ENCODE measurements around the gene COA7. TPM values are rescaled to one million over a fixed set of nuclear protein-coding genes. Genes with fewer than 3 reads are reported as not detected.

The COA7 gene
- total and polyA plus RNA-seq, 2 of the 4 experiments (the other 2 are of a cell fraction): 9.3 to 20.3 TPM

GRCh38 chr1:52713590-52713989, 15.4 kb upstream of the COA7 start:
- in situ Hi-C loops (cut with MboI; ENCODE audit: low sequenced_read_pairs) (no loop called here), intact Hi-C loops (cut with micrococcal nuclease) (no loop called here), dilution Hi-C loops (cut with HindIII; ENCODE audit: low sequenced_read_pairs, unreplicated experiment) (no loop called here)
- Histone ChIP-seq H2BK20ac (ENCODE audit: low read depth, low read length) (no peak overlapping the region), H3K14ac (replicated peaks; ENCODE audit: low read depth, low read length) (no peak overlapping the region), H3K23ac (ENCODE audit: low read depth, low read length) (no peak overlapping the region), H3K18ac (ENCODE audit: low read depth, low read length) (no peak overlapping the region), H3K9me3 (ENCODE audit: control insufficient read depth, insufficient read depth, low read length) (no peaks in the 10 kb centered on the region), H4K8ac (ENCODE audit: low read depth in 2 of 2, low read length in 2 of 2) (no peak overlapping the region), H3K27ac (ENCODE audit: insufficient read depth, low read length) (no peak overlapping the region), H3K4ac (ENCODE audit: low read depth, low read length) (no peak overlapping the region), H3K4me3 (ENCODE audit: insufficient read depth, low read depth, low read length) (no peak overlapping the region), H3K27me3 (ENCODE audit: control insufficient read depth, insufficient read depth, low read length) (no peaks in the 10 kb centered on the region), H3K9me1 (ENCODE audit: insufficient read depth, low read length) (peaks cover 3% of the 10 kb centered on the region; the same call in 1 of the 2 replicates), H2AK9ac (replicated peaks; ENCODE audit: low read depth, low read length, poor library complexity) (no peak overlapping the region), H3K9ac (ENCODE audit: low read depth, low read length) (no peak overlapping the region), H3K79me1 (ENCODE audit: low read depth in 1 of 2, low read length in 2 of 2) (no peaks in the 10 kb centered on the region; a peak in 1 of 4 replicates), H3K4me1 (ENCODE audit: control insufficient read depth, insufficient read depth, low read length) (no peaks in the 10 kb centered on the region), H2BK120ac (ENCODE audit: low read depth, low read length) (no peak overlapping the region), H2BK5ac (ENCODE audit: low read depth, low read length, poor library complexity, severe bottlenecking) (no peak overlapping the region), H2BK15ac (ENCODE audit: low read depth, low read length) (no peak overlapping the region), H2AK5ac (ENCODE audit: low read depth, low read length) (no peak overlapping the region), H3K4me2 (ENCODE audit: low read depth, low read length) (no peak overlapping the region), H4K5ac (ENCODE audit: low read depth, low read length) (no peak overlapping the region), H4K20me1 (ENCODE audit: insufficient read depth, low read length) (no peaks in the 10 kb centered on the region), H2AFZ (replicated peaks; ENCODE audit: low read length, poor library complexity) (no peak overlapping the region), H3K36me3 (ENCODE audit: control insufficient read depth, insufficient read depth, low read length) (no peaks in the 10 kb centered on the region), H3K56ac (ENCODE audit: extremely low read depth, insufficient read depth, low read length) (no peak overlapping the region), H4K91ac (ENCODE audit: insufficient read depth, low read depth, low read length) (no peak overlapping the region)
- no peak for DNase-seq
- ATAC-seq (ENCODE audit: low read depth): no peak
- ChIA-PET CTCF (no interaction called here), POLR2A (ENCODE audit: unreplicated experiment) (no interaction called here)
- no TSS peak for BruUV-seq (replicated peaks)
- no peak for TF ChIP-seq RAD21 (IDR thresholded peaks at IDR 0.05; ENCODE audit: low read length)
- TF ChIP-seq MXI1 (IDR thresholded peaks at IDR 0.05; ENCODE audit: borderline replicate concordance, low read depth, low read length): no peak
- TF ChIP-seq SMC3 (IDR thresholded peaks at IDR 0.05; ENCODE audit: low read depth, low read length): no peak
- TF ChIP-seq FOS (IDR thresholded peaks at IDR 0.05; ENCODE audit: low read depth, low read length): no peak
- WGBS, 2 experiments (ENCODE audit: extremely low coverage in 2 of 2, insufficient read length in 1 of 2): 90% methylated on average over 2 of the region's 4 CpGs; no CpG with 5 or more reads in 1 of the 2 experiments
